ENCODE data around the gene PCCA. TPM values are rescaled to one million over a fixed set of nuclear protein-coding genes. Genes with fewer than 3 reads are reported as not detected.

Gene PCCA
- total RNA-seq, 1 donor from 2014 or later: 66.8 TPM

DNA sequence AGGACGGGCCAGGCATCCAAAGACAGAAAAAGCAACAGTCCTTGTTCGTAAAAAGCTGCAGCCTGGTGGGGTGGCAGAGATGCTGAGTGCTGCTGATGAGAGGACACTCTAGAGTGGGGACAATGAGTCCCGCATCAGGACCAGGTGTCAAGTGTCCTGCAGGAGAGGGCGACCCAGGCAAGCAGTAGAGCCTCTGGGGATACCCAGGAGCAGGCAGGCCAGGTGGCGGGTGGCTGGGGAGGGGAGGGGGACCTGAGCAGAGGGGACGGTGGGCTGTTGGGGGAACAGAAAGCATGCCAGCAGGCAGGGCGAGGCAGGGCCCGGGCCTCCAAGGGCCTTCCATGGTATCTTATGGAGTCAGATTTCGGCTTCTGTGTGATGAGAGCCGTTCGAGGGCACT, 463.9 kb downstream of the PCCA start:
- peaks cover 23% of the 10 kb centered on the region for H3K4me1 Mint-ChIP-seq (ENCODE audit: low read depth, unreplicated experiment)
- H3K27me3 Mint-ChIP-seq (ENCODE audit: unreplicated experiment): no peaks in the 10 kb centered on the region
- TF ChIP-seq, protein P1, sequence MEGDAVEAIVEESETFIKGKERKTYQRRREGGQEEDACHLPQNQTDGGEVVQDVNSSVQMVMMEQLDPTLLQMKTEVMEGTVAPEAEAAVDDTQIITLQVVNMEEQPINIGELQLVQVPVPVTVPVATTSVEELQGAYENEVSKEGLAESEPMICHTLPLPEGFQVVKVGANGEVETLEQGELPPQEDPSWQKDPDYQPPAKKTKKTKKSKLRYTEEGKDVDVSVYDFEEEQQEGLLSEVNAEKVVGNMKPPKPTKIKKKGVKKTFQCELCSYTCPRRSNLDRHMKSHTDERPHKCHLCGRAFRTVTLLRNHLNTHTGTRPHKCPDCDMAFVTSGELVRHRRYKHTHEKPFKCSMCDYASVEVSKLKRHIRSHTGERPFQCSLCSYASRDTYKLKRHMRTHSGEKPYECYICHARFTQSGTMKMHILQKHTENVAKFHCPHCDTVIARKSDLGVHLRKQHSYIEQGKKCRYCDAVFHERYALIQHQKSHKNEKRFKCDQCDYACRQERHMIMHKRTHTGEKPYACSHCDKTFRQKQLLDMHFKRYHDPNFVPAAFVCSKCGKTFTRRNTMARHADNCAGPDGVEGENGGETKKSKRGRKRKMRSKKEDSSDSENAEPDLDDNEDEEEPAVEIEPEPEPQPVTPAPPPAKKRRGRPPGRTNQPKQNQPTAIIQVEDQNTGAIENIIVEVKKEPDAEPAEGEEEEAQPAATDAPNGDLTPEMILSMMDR (IDR thresholded peaks at IDR 0.05; ENCODE audit: partially characterized antibody, unreplicated experiment): no peak
- peaks cover 5% of the 10 kb centered on the region for H3K36me3 Mint-ChIP-seq (ENCODE audit: unreplicated experiment)
- peaks cover 6% of the 10 kb centered on the region for H3K9me3 Mint-ChIP-seq (ENCODE audit: unreplicated experiment)
- DNase-seq: no peak
- H3K4me3 Mint-ChIP-seq (ENCODE audit: unreplicated experiment): no peak overlapping the region
- H3K27ac Mint-ChIP-seq (ENCODE audit: unreplicated experiment): no peak overlapping the region

DNA sequence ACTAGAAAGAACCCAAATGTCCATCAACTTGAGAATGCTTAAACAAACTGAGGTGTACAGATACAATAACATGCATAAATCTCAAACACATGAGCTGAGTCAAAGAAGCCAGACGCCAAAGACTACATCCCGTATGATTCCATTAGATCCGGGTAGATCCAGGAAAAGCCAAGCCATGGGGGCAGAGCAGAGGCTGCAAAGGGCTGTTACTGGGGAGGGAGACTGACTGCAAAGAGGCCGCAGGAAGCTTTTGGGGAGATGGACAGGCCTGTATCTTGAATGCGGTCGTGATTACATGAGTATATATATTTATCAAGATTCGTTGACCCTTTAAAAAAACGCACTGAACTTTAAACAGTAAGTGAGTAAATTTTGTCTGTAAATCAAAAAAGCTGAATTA, 471.0 kb downstream of the PCCA start:
- no peaks in the 10 kb centered on the region for H3K9me3 Mint-ChIP-seq (ENCODE audit: unreplicated experiment)
- no peaks in the 10 kb centered on the region for H3K36me3 Mint-ChIP-seq (ENCODE audit: unreplicated experiment)
- H3K4me1 Mint-ChIP-seq (ENCODE audit: low read depth, unreplicated experiment): peaks cover 2% of the 10 kb centered on the region
- DNase-seq: no peak
- TF ChIP-seq, protein P1 (IDR thresholded peaks at IDR 0.05; ENCODE audit: partially characterized antibody, unreplicated experiment): no peak
- H3K27ac Mint-ChIP-seq (ENCODE audit: unreplicated experiment): no peak overlapping the region
- no peak overlapping the region for H3K4me3 Mint-ChIP-seq (ENCODE audit: unreplicated experiment)
- H3K27me3 Mint-ChIP-seq (ENCODE audit: unreplicated experiment): no peaks in the 10 kb centered on the region

DNA sequence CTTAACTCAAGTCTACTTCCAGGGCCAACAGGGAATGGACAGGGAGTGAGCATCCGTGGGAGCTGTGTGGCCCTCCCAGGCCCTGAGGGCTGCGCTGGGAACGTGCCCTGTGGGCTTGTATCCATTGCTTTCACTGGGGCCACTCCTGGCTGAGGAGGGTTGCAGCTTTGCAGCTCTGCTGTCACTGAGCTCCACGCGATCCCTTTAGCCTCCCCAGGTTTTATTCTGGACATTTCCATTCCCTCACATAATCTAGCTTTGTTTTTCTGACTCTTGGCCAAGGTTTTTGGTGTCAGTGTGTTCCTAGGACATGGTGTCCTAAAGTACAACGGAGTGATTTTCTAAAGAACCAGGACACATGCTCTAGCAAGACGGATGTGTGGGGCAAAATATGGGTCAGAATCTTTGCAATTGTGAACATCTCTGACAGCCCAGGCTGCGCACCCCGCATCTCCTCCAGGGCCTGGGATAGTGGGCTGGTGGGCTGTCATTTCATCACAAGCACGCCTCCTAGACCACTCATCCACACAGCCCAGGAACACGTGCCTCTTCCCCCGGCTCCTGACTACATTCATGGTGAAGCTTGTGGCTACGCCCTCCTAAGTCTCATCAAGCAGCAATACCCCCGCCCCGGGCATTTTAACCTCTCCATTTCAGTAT, 471.7 kb downstream of the PCCA start:
- H3K27me3 Mint-ChIP-seq (ENCODE audit: unreplicated experiment): no peaks in the 10 kb centered on the region
- TF ChIP-seq, protein P1 (IDR thresholded peaks at IDR 0.05; ENCODE audit: partially characterized antibody, unreplicated experiment): no peak
- peaks cover 2% of the 10 kb centered on the region for H3K4me1 Mint-ChIP-seq (ENCODE audit: low read depth, unreplicated experiment)
- H3K4me3 Mint-ChIP-seq (ENCODE audit: unreplicated experiment): no peak overlapping the region
- DNase-seq: no peak
- no peaks in the 10 kb centered on the region for H3K36me3 Mint-ChIP-seq (ENCODE audit: unreplicated experiment)
- H3K27ac Mint-ChIP-seq (ENCODE audit: unreplicated experiment): no peak overlapping the region
- H3K9me3 Mint-ChIP-seq (ENCODE audit: unreplicated experiment): no peaks in the 10 kb centered on the region

DNA sequence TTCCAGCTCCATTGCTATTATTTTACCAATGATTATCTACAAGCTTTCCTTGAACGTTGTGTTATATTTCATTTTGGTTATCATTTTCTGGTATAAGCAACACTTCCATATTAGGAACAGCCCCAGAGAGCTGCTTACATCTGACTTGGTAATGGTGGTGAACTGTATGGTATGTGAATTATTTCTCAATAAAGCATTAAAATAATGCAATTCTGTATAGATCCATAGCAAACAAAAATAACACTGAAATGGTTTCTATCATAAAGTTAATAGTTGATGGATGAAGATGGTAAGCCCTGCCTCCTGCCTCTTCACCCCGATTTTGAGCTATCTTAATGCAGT, 472.2 kb downstream of the PCCA start:
- TF ChIP-seq, protein P1 (IDR thresholded peaks at IDR 0.05; ENCODE audit: partially characterized antibody, unreplicated experiment): no peak
- Mint-ChIP-seq H3K4me3 (ENCODE audit: unreplicated experiment) (no peak overlapping the region), H3K4me1 (ENCODE audit: low read depth, unreplicated experiment) (peaks cover 2% of the 10 kb centered on the region), H3K36me3 (ENCODE audit: unreplicated experiment) (peaks cover under 1% of the 10 kb centered on the region), H3K9me3 (ENCODE audit: unreplicated experiment) (no peaks in the 10 kb centered on the region), H3K27me3 (ENCODE audit: unreplicated experiment) (no peaks in the 10 kb centered on the region), H3K27ac (ENCODE audit: unreplicated experiment) (no peak overlapping the region)
- DNase-seq: no peak

DNA sequence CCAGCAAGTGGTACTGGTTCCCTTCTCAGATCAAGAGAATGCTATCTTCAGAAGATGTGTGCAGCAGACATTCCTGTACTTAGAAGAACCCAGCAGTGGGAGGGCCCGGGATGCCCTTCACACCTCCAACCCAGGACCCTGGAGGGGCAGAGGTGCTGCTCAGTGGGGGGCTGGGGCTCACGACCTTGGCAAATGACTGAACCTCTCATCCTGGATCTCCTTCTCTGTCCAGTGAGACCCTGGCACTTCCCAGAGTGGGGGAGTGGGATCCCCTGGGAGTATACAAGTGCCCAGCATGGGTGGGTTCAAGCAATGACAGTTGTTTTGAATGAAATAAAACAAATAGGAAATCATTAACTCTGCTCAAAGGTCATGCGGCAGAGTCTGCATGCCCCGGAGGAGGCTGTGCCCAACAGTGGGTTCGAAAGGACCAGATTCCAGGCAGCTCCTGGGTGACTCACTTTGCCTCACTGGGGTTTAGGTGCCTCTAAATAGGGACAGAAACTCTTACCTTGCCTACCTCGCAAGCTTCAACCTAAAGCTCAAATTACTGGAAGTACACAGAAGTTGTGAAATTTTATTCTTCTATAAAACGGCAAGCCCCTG, 472.8 kb downstream of the PCCA start:
- Mint-ChIP-seq H3K4me3 (ENCODE audit: unreplicated experiment) (no peak overlapping the region), H3K4me1 (ENCODE audit: low read depth, unreplicated experiment) (peaks cover 2% of the 10 kb centered on the region), H3K27me3 (ENCODE audit: unreplicated experiment) (no peaks in the 10 kb centered on the region), H3K36me3 (ENCODE audit: unreplicated experiment) (peaks cover 5% of the 10 kb centered on the region), H3K27ac (ENCODE audit: unreplicated experiment) (no peak overlapping the region), H3K9me3 (ENCODE audit: unreplicated experiment) (peaks cover 5% of the 10 kb centered on the region)
- TF ChIP-seq, protein P1 (IDR thresholded peaks at IDR 0.05; ENCODE audit: partially characterized antibody, unreplicated experiment): no peak
- no peak for DNase-seq

All from glutamatergic neuron (in vitro differentiated cells).